Fibroblast of lung (primary cell): ENCODE data around the gene TTC31. TPM values are rescaled to one million over a fixed set of nuclear protein-coding genes. Genes with fewer than 3 reads are reported as not detected.

Experiments
- DNase-seq, 2 donors: peaks; one replicate each; pipeline versions ENCODE4 v3.0.0 to v3.0.0-alpha.2; 2010; ENCODE audit warnings: low read depth in 2 of 2
- H2AFZ ChIP-seq: 2 replicates; pipeline ENCODE4 v1.5.1; 2012; ENCODE audit warnings: low read length, control low read depth, inconsistent platforms
- H3K27ac ChIP-seq: 2 replicates; pipeline ENCODE4 v1.5.1; 2011; ENCODE audit warnings: low read length, control low read depth; ENCODE audit not compliant: insufficient read depth
- H3K27me3 ChIP-seq: 2 replicates; pipeline ENCODE4 v1.5.1; 2011; ENCODE audit warnings: mild to moderate bottlenecking, low read length; ENCODE audit not compliant: control insufficient read depth, insufficient read depth
- H3K36me3 ChIP-seq: 2 replicates; pipeline ENCODE4 v1.5.1; 2011; ENCODE audit warnings: low read length; ENCODE audit not compliant: control insufficient read depth, insufficient read depth
- H3K4me1 ChIP-seq: 2 replicates; pipeline ENCODE4 v1.5.1; 2011; ENCODE audit warnings: low read length; ENCODE audit not compliant: control insufficient read depth, insufficient read depth; ENCODE audit errors: extremely low read depth
- H3K4me2 ChIP-seq: 2 replicates; pipeline ENCODE4 v1.5.1; 2011; ENCODE audit warnings: low read length, control low read depth; ENCODE audit not compliant: insufficient read depth; ENCODE audit errors: extremely low read depth
- H3K4me3 ChIP-seq, 4 experiments: fragments of 200-600 bp in 1 of 4; sonication (generic) in 1 of 4; replicated peaks in 1 of 4; 2 replicates each; pipeline ENCODE4 v1.5.1; 2011 to 2016; ENCODE audit warnings: low read length in 4 of 4, low read depth in 3 of 4, mild to moderate bottlenecking in 3 of 4, control low read depth in 2 of 4, inconsistent platforms in 1 of 4, mixed read lengths in 1 of 4; ENCODE audit not compliant: insufficient read depth in 1 of 4; ENCODE audit errors: control extremely low read depth in 1 of 4
- H3K79me2 ChIP-seq: 2 replicates; pipeline ENCODE4 v1.5.1; 2012; ENCODE audit warnings: mild to moderate bottlenecking, low read length, inconsistent platforms; ENCODE audit not compliant: control insufficient read depth, insufficient read depth
- H3K9ac ChIP-seq: 2 replicates; pipeline ENCODE4 v1.5.1; 2011; ENCODE audit warnings: mild to moderate bottlenecking, low read length, control low read depth; ENCODE audit not compliant: insufficient read depth
- H3K9me3 ChIP-seq: 2 replicates; pipeline ENCODE4 v1.5.1; 2012; ENCODE audit warnings: low read depth, low read length; ENCODE audit not compliant: control insufficient read depth, insufficient read depth
- H4K20me1 ChIP-seq: 2 replicates; pipeline ENCODE4 v1.5.1; 2011; ENCODE audit warnings: low read length; ENCODE audit not compliant: control insufficient read depth, insufficient read depth; ENCODE audit errors: extremely low read depth
- EZH2 ChIP-seq: IDR thresholded peaks from 2 replicates; pipeline ENCODE4 v1.5.1; 2012; ENCODE audit warnings: low read length, control low read depth, mild to moderate bottlenecking; ENCODE audit errors: missing control alignments
- polyA plus RNA-seq, 2 donors: library from polyadenylated mRNA; depleted of rRNA in 1 of 2; stranded (reverse) in 1 of 2; unstranded in 1 of 2; fragments of >200 nt; gene quantifications; 2 replicates each; pipeline ENCODE4 v1.2.1, GENCODE V29; 2011 to 2012; ENCODE audit warnings: missing spikeins in 1 of 2
- total RNA-seq: library from RNA; depleted of rRNA; stranded (reverse); fragments of >200 nt; gene quantifications from 2 replicates; pipeline ENCODE4 v1.2.1, GENCODE V29; 2014
- TF ChIP-seq, protein P1 (sequence below), 2 donors: IDR thresholded peaks in 1 of 2; conservative IDR thresholded peaks in 1 of 2; 1 replicate in 1 of 2; 2 replicates in 1 of 2; pipeline ENCODE4 v1.5.1; 2011 to 2012; ENCODE audit warnings: low read length in 2 of 2, control low read depth in 1 of 2, inconsistent platforms in 1 of 2, low read depth in 1 of 2, mild to moderate bottlenecking in 1 of 2

Gene TTC31
- total and polyA plus RNA-seq, 2 donors (not counting 1 experiment from before 2014, with no cell fraction given), result 10.7 to 11.8 TPM

DNA sequence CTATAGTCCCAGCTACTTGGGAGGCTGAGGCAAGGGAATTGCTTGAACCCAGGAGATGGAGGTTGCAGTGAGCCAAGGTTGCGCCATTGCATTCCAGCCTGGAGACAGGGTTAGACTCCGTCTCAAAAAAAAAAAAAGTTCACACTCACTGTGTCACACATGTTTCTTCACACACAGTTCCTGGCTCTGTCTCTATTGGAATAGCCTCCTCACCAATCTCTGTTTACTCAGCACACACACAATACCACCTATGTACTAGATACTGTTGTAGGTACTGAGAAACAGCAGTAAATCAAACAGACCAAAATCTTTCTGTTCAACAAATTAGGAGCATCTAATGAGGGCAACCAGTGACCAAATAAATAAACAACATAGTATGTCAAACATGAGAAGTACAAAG is 3.3 kb downstream of the TTC31 start:
- no peak for DNase-seq
- Histone ChIP-seq H3K27me3 (no peaks in the 10 kb centered on the region), H3K9ac (no peak overlapping the region), H3K27ac (no peak overlapping the region), H3K4me2 (no peak overlapping the region), H3K9me3 (no peaks in the 10 kb centered on the region), H3K36me3 (peaks cover 8% of the 10 kb centered on the region), H3K79me2 (peaks cover 16% of the 10 kb centered on the region), H3K4me1 (peaks cover 6% of the 10 kb centered on the region), H4K20me1 (no peaks in the 10 kb centered on the region), H3K4me3 (no peak overlapping the region), H2AFZ (no peak overlapping the region)
- TF ChIP-seq EZH2, result no peak
- TF ChIP-seq, protein P1, sequence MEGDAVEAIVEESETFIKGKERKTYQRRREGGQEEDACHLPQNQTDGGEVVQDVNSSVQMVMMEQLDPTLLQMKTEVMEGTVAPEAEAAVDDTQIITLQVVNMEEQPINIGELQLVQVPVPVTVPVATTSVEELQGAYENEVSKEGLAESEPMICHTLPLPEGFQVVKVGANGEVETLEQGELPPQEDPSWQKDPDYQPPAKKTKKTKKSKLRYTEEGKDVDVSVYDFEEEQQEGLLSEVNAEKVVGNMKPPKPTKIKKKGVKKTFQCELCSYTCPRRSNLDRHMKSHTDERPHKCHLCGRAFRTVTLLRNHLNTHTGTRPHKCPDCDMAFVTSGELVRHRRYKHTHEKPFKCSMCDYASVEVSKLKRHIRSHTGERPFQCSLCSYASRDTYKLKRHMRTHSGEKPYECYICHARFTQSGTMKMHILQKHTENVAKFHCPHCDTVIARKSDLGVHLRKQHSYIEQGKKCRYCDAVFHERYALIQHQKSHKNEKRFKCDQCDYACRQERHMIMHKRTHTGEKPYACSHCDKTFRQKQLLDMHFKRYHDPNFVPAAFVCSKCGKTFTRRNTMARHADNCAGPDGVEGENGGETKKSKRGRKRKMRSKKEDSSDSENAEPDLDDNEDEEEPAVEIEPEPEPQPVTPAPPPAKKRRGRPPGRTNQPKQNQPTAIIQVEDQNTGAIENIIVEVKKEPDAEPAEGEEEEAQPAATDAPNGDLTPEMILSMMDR (conservative IDR thresholded peaks at IDR 0.05 in 1 of 2, IDR thresholded peaks at IDR 0.05 in 1 of 2; ENCODE audit: low read depth in 1 of 2, low read length in 2 of 2), result no peak

DNA sequence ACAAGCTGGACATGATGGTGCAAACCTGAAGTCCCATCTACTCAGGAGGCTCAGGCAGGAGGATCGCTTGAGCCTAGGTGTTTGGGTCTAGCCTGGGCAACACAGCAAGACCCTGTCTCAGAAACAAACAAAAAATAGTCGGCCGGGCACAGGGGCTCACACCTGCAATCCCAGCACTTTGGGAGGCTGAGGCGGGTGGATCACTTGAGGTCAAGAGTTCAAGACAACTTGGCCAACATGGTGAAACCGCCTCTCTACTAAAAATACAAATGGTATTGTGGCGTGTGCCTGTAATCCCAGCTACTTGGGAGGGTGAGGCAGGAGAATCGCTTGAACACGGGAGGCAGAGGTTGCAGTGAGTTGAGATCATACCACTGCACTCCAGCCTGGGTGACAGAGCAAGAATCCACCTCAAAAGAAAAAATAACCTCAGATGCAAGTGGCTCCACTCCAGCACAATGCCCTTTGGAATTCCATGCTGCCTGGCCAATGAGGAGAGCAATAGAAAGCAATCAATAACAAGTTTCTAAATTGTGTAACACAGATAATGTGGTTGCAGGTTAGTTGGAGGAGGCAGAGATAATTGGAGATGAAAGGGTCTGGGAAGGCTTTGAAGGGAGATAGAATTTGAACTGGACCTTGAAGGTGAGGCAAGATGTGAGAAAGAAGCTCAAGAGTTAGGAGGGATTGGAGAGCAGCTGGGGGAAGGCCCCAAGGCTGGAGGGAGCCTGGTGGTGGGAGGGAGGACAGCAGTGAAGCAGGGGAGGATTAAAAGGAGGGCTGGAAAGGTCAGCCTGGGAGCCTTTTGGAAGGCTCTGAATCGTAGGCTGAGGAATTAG is 6.0 kb downstream of the TTC31 start:
- Histone ChIP-seq H3K79me2 (no peaks in the 10 kb centered on the region), H3K27ac (no peak overlapping the region), H4K20me1 (no peaks in the 10 kb centered on the region), H3K27me3 (no peaks in the 10 kb centered on the region), H3K36me3 (peaks cover 20% of the 10 kb centered on the region), H3K4me2 (no peak overlapping the region), H3K4me3 (no peak overlapping the region), H3K9ac (no peak overlapping the region), H3K4me1 (peaks cover 3% of the 10 kb centered on the region), H2AFZ (no peak overlapping the region), H3K9me3 (no peaks in the 10 kb centered on the region)
- DNase-seq, result no peak
- TF ChIP-seq EZH2, result no peak
- TF ChIP-seq, protein P1 (conservative IDR thresholded peaks at IDR 0.05 in 1 of 2, IDR thresholded peaks at IDR 0.05 in 1 of 2; ENCODE audit: low read depth in 1 of 2, low read length in 2 of 2), result no peak

DNA sequence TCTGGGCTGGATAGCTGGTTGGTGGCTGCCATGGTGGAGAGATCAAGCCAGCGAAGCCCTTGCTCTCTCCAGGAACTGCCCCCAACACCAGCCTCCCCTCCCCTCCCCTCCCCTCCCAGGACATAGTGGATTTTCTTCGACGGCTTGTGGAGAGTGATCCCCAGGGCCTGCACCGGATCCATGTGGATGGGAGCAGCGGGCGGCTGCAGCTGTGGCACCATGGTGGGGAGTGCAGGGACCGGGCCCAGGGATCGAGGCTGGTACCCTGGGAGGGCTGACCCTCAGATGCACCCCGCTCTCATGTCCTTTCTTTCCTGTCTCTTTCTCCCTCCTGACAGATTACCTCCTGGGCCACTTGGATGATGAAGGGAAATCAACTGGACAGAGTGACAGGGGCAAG is 7.0 kb downstream of the TTC31 start:
- no peak overlapping the region for H2AFZ ChIP-seq
- TF ChIP-seq, protein P1 (conservative IDR thresholded peaks at IDR 0.05 in 1 of 2, IDR thresholded peaks at IDR 0.05 in 1 of 2; ENCODE audit: low read depth in 1 of 2, low read length in 2 of 2), result no peak
- TF ChIP-seq EZH2, result no peak
- no peak overlapping the region for H3K27ac ChIP-seq
- no peaks in the 10 kb centered on the region for H3K27me3 ChIP-seq
- H3K9me3 ChIP-seq, result no peaks in the 10 kb centered on the region
- DNase-seq, result no peak
- H3K36me3 ChIP-seq, result peaks cover 20% of the 10 kb centered on the region
- H3K4me1 ChIP-seq, result peaks cover 3% of the 10 kb centered on the region
- H4K20me1 ChIP-seq, result no peaks in the 10 kb centered on the region
- no peaks in the 10 kb centered on the region for H3K79me2 ChIP-seq
- H3K4me2 ChIP-seq, result no peak overlapping the region
- no peak overlapping the region for H3K9ac ChIP-seq
- H3K4me3 ChIP-seq, result no peak overlapping the region
